GM12864 (cell line): ENCODE measurements around the gene PEAK3.

ENCODE experiments used
- DNase-seq: peaks from one replicate; pipeline ENCODE4 v3.0.0-alpha.2; 2011; ENCODE audit warnings: low read depth
- H3K4me3 ChIP-seq: 2 replicates; pipeline ENCODE4 v1.5.1; 2011; ENCODE audit warnings: mild to moderate bottlenecking, low read depth, low read length, control low read depth
- TF ChIP-seq, protein P1 (sequence below): IDR thresholded peaks from 2 replicates; pipeline ENCODE4 v1.5.1; 2011; ENCODE audit warnings: low read depth, mild to moderate bottlenecking, moderate library complexity, low read length, control low read depth, inconsistent platforms; ENCODE audit errors: missing control alignments

PEAK3 gene

DNA sequence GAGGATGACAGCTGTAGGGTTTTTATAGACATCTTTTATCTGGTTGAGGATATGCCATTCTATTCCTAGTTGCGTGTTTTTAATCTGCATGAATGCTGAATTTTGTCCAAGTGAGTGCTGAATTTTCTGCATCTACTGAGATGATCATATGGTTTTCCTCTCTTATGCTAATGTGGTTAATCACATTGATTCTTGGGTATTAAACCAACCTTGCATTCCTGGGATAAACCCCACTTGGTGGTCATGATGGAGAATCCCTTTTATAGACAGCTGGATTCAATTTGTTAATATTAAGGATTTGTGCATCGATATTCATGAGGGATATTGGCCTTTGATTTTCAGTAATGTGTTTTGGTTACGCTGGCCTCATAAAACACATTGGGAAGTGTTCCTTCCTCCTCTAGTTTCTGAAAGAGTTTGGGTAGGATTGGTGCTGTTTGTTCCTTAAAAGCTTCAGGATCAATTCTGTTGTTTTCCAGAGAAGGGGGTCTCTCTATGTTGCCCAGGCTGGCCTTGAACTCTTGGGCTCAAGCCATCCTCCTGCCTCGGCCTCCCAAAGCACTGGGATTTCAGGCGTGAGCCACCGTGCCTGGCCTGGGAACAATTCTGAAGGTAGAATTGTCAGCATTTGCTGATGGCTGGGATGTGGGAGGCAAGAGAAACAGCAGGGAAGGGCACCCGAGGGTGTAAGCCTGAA, 33.3 kb upstream of the PEAK3 start:
- TF ChIP-seq, protein P1, sequence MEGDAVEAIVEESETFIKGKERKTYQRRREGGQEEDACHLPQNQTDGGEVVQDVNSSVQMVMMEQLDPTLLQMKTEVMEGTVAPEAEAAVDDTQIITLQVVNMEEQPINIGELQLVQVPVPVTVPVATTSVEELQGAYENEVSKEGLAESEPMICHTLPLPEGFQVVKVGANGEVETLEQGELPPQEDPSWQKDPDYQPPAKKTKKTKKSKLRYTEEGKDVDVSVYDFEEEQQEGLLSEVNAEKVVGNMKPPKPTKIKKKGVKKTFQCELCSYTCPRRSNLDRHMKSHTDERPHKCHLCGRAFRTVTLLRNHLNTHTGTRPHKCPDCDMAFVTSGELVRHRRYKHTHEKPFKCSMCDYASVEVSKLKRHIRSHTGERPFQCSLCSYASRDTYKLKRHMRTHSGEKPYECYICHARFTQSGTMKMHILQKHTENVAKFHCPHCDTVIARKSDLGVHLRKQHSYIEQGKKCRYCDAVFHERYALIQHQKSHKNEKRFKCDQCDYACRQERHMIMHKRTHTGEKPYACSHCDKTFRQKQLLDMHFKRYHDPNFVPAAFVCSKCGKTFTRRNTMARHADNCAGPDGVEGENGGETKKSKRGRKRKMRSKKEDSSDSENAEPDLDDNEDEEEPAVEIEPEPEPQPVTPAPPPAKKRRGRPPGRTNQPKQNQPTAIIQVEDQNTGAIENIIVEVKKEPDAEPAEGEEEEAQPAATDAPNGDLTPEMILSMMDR: no peak
- no peak overlapping the region for H3K4me3 ChIP-seq
- DNase-seq: no peak

DNA sequence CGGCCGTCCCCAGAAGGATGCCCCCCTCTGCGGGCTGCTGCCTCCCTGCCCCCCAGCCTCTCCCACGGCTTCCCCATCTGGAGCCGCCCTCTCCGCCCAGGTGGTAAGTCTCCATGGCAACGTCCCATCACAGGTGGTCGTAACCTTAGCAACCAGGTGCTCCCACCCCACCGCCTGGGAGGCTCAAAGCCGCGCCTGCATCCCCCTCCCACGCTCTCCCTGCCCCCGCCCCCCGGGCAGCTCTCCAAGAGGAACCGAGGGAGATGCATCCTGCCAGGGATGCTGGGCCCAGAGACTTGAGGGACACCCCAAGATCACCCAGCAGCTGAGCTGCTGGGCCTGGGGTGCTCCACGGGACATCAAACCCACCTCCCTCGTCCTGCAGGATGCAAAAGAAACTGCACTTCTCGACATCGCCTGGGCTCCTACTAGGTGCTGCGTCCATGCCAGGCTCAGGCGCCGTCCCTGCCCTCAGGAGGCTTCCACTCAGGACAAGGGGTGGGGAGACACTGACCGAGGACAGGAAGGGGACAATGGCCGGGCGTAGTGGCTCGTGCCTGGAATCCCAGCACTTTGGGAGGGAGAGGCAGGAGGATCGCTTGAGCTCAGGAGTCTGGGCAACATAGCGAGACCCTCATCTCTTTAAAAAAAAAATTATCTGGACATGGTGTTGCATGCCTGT, 31.0 kb upstream of the PEAK3 start:
- TF ChIP-seq, protein P1: no peak
- no peak for DNase-seq
- H3K4me3 ChIP-seq: no peak overlapping the region

DNA sequence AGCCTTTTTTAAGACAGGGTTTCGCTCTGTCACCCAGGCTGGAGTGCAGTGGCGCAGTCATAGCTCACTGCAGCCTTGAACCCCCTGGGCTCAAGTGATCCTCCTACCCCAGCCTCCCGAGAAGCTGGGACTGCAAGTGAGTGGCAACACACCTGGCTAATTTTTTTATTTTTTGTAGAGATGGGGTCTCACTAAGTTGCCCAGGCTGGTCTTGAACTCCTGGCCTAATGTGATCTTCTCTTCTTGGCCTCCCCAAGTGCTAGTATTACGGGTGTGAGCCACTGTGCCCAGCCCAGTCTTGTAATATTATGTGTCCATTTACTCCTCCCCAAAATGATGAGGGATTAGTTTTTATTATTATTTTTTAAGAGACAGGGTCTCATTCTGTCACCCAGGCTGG, 29.1 kb upstream of the PEAK3 start:
- TF ChIP-seq, protein P1: no peak
- no peak for DNase-seq
- no peak overlapping the region for H3K4me3 ChIP-seq

DNA sequence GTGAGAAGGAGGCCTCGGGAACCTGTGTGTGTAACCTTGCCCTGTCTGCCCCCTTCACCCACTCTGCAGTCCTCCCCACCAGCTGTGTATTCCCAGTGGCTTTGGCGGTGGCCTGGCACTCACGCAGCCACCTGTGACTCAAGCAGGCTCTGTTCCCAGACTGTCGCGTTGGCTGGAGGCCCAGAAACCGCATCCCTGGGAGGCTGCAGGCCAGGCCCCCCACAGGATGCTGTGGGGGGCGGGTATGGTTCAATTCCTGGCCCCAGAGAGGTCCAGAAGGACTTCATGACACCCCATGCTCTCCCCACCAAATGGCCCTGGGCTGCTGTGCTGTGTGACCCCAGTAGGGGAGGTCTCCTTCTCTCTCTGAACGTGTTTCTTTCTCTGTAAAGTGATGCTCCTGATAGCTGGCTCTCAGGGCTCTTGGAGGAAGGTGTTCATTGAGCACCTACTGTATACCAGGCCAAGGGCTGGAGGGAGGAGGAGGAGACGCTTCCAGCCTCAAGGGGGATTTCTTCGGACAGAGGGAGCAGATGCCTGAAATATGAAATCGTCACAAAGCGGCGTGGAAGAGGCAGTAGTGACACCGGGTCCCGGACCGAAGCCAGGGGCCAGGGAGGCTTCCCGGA, 27.9 kb upstream of the PEAK3 start:
- TF ChIP-seq, protein P1: no peak
- DNase-seq: no peak
- H3K4me3 ChIP-seq: no peak overlapping the region

DNA sequence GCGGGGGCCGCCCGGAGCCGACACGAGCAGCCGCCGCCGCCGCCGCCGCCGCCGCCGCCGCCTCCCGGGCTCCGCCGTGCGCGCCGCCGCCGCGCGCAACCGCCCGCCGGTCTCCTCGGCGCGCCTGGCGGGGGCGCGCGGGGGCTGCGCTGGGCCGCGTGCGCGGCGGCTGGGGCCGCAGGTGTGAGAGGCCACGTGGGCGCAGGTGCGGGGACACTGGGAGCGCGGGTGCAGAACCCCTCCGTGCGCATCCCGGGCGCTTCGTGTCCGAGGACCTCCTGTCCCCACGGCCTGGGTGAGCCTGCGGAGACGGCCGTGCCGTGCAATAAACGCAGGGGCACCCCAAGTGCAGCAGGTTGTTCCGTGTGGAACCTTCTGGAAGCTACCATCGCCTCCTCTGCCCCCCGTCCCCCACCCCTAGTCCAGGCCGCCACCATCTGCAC, 26.2 kb upstream of the PEAK3 start, which contains the start of gene LINGO3:
Gene LINGO3, minus strand, starts transcription at position 41 of the 443 bp plus-strand sequence. CDS start 16,378 bp downstream, outside the sequence.
- no peak for DNase-seq
- H3K4me3 ChIP-seq: no peak within 1 kb of the TSS
- TF ChIP-seq, protein P1: no peak

DNA sequence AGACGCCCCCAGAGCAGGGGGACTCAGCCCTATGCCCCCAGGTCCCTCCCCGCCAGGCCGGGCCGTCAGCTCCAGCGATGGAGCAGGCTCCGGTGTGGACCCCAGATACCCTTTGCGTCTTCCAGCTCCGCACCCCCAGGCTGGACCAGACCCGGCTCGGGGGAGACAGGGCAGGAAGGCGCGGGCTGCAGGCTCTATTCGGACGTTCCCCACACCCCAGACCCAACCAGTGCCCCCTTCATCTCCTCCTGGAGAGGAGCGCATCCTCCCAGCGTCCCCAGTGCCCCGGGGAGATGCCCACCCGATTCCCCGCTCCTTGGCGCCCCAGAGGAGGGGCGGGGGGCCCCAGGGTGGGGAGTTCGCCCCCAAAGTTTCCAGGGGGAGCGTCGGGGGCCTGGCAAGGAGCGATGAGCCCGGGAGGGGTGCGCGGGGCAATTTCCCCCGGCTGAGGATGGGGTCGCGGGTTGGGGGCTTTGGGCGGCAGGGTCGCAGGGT, 25.6 kb upstream of the PEAK3 start:
- no peak overlapping the region for H3K4me3 ChIP-seq
- DNase-seq: no peak

More for the DNA sequence above, 25.6 kb upstream of the PEAK3 start:
- TF ChIP-seq, protein P1: no peak
